ENCODE results near the gene TFPI. TPM values are rescaled to one million over a fixed set of nuclear protein-coding genes. Genes with fewer than 3 reads are reported as not detected.
A peak's percentile ranks its signal among the peaks of the same experiment; 100 is the strongest.

TFPI gene
- total and polyA plus RNA-seq, 7 donors = 2.3 to 83.1 (median 29.3) TPM

DNA sequence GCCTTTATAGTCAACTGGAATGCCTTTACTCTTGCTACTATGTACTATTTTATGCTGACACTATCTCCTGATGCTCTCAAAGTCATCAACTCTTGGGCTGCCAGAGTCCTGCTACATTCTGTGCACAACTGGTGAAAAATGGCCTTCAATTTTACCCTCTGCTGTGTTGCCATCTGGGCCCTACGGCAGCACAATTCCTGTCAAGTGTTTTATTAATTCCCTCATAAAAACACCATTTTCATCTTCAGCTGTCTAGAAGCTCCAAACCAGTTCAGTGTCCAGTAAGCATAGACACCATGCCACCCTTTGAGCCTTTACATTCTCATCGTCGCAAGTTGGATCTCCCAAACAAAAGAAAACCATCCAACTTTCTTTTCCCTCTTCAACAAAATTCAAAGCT lies 132.7 kb downstream of the TFPI start:
- Histone ChIP-seq H3K36me3 (no peaks in the 10 kb centered on the region), H3K27ac (no peak overlapping the region), H3K9me3 (no peaks in the 10 kb centered on the region), H3K4me3 (no peak overlapping the region), H3K4me1 (no peaks in the 10 kb centered on the region), H3K27me3 (no peaks in the 10 kb centered on the region)
- TF ChIP-seq, protein P1, sequence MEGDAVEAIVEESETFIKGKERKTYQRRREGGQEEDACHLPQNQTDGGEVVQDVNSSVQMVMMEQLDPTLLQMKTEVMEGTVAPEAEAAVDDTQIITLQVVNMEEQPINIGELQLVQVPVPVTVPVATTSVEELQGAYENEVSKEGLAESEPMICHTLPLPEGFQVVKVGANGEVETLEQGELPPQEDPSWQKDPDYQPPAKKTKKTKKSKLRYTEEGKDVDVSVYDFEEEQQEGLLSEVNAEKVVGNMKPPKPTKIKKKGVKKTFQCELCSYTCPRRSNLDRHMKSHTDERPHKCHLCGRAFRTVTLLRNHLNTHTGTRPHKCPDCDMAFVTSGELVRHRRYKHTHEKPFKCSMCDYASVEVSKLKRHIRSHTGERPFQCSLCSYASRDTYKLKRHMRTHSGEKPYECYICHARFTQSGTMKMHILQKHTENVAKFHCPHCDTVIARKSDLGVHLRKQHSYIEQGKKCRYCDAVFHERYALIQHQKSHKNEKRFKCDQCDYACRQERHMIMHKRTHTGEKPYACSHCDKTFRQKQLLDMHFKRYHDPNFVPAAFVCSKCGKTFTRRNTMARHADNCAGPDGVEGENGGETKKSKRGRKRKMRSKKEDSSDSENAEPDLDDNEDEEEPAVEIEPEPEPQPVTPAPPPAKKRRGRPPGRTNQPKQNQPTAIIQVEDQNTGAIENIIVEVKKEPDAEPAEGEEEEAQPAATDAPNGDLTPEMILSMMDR (IDR thresholded peaks at IDR 0.05) = no peak
- no peak for TF ChIP-seq EP300 (IDR thresholded peaks at IDR 0.05)
- TF ChIP-seq POLR2A (IDR thresholded peaks at IDR 0.05) = no peak
- no peak for TF ChIP-seq POLR2AphosphoS5 (IDR thresholded peaks at IDR 0.05)
- intact Hi-C loops (cut with DNase I) = no loop called here
- DNase-seq = no peak
- 90 to 94% methylated on average over 3 of the region's 3 CpGs for WGBS, 2 donors

DNA sequence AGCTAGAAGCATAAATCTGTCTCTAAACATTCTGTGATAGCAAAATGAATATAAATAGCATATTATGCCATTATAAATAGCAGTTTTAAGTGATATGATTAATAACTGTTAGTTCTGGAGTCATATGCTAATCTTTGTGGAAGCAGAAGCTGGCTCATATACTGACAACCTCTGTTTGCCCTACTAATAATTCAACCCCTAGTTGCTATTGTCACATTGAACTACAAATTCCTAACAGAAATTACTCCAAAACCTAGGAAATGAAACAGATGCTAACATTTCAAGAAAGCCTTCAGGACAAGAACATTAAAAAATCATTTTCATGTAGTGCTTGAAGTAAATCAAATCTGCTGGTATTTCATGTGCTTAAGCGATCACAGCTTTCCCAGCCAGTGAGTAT lies 134.4 kb downstream of the TFPI start:
- Histone ChIP-seq H3K36me3 (no peaks in the 10 kb centered on the region), H3K9me3 (no peaks in the 10 kb centered on the region), H3K4me1 (no peaks in the 10 kb centered on the region), H3K27ac (no peak overlapping the region), H3K27me3 (no peaks in the 10 kb centered on the region), H3K4me3 (no peak overlapping the region)
- 87 to 95% methylated on average over 1 of the region's 1 CpG for WGBS, 2 donors
- TF ChIP-seq POLR2AphosphoS5 (IDR thresholded peaks at IDR 0.05) (no peak), EP300 (IDR thresholded peaks at IDR 0.05) (no peak), POLR2A (IDR thresholded peaks at IDR 0.05) (no peak)
- TF ChIP-seq, protein P1 (IDR thresholded peaks at IDR 0.05) = no peak
- intact Hi-C loops (cut with DNase I) = no loop called here
- no peak for DNase-seq

DNA sequence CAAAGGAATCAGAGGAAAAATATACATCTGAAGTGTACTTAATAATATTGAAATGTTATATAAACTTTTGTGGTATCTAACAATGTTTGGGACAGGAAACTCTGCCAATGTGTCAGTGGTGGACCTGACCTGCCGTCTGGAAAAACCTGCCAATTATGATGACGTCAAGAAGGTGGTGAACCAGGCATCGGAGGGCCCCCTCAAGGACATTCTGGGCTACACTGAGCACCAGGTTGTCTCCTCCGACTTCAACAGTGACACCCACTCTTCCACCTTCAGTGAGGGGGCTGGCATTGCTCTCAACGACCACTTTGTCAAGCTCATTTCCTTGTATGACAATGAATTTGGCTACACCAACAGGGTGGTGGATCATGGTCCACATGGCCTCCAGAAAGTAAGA lies 138.8 kb downstream of the TFPI start:
- intact Hi-C loops (cut with DNase I) = no loop called here
- Histone ChIP-seq H3K36me3 (no peaks in the 10 kb centered on the region), H3K27me3 (no peaks in the 10 kb centered on the region), H3K4me3 (no peak overlapping the region), H3K27ac (no peak overlapping the region), H3K9me3 (no peaks in the 10 kb centered on the region), H3K4me1 (no peaks in the 10 kb centered on the region)
- 76 to 82% methylated on average over 5 of the region's 5 CpGs for WGBS, 2 donors
- TF ChIP-seq POLR2A (IDR thresholded peaks at IDR 0.05) (no peak), POLR2AphosphoS5 (IDR thresholded peaks at IDR 0.05) (no peak), EP300 (IDR thresholded peaks at IDR 0.05) (no peak)
- TF ChIP-seq, protein P1 (IDR thresholded peaks at IDR 0.05) = no peak
- peak; percentile 45 for DNase-seq

Small RNA genes within 50 kb of the gene (small RNA-seq; reads per million reads assigned to genes)
- gene GAPDHP59 = 0 reads per million in 3 donors

Other genes starting within 250 kb of the TFPI start
- 10 to 100 TPM; 13.5 to 26.0 (median 18.5) TPM for gene CALCRL, start 106.2 kb downstream of the TFPI start, total RNA-seq
- 1 to 10 TPM in 2 of 3 donors, under 1 TPM in 1; 0.46 to 4.1 (median 1.8) TPM for gene CALCRL, start 106.2 kb downstream of the TFPI start, polyA plus RNA-seq